Regular cardiac myocyte (primary cell): Measurements from ENCODE around the gene C1orf115. TPM values are rescaled to one million over a fixed set of nuclear protein-coding genes. Genes with fewer than 3 reads are reported as not detected.

Source experiments
- total RNA-seq: library from RNA; depleted of rRNA; stranded (reverse); fragments of >200 nt; gene quantifications from 2 replicates; pipeline ENCODE4 v1.2.3, GENCODE V29; 2014

Gene C1orf115, protein sequence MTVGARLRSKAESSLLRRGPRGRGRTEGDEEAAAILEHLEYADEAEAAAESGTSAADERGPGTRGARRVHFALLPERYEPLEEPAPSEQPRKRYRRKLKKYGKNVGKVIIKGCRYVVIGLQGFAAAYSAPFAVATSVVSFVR
- total RNA-seq = 0.58 and 1.1 TPM in 2 replicates

DNA sequence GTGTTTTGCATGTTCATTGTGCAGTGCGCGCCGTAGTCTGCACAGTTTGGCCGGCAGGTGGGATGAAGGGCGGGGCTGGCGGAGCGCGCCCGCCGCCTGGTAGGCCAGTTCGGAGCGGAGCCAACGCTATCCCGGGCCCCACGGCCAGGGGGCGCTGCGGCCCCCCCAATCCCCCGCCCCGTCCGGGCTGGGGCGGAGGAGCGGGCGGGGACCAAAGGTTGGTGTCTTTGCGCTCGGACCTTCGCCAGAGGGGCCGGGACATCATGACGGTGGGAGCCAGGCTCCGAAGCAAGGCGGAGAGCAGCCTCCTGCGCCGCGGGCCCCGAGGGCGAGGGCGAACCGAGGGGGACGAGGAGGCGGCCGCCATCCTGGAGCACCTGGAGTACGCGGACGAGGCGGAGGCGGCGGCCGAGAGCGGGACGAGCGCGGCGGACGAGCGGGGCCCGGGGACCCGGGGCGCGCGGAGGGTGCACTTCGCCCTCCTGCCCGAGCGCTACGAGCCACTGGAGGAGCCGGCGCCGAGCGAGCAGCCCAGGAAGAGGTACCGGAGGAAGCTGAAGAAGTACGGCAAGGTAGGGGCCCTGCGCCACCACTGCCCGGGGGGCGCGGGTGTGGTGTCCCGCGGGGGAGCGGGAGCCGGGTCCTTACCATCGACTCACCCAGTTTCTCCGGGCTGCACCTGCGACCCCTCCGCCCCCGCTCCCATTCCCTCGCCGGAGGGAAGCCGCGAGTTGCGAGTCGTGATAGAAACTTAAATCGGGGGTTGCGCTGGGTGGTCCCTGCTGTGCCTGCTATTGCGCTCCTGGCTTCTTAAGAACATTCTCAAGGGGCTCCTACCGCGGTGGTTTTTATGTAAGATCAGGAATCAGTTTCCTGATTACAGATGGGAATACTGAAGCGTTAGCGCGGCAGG, at the start of gene C1orf115:
Gene C1orf115, plus strand, starts transcription at position 224 of the 913 bp plus-strand sequence. Its CDS starts 40 bp downstream, at position 264.

DNA sequence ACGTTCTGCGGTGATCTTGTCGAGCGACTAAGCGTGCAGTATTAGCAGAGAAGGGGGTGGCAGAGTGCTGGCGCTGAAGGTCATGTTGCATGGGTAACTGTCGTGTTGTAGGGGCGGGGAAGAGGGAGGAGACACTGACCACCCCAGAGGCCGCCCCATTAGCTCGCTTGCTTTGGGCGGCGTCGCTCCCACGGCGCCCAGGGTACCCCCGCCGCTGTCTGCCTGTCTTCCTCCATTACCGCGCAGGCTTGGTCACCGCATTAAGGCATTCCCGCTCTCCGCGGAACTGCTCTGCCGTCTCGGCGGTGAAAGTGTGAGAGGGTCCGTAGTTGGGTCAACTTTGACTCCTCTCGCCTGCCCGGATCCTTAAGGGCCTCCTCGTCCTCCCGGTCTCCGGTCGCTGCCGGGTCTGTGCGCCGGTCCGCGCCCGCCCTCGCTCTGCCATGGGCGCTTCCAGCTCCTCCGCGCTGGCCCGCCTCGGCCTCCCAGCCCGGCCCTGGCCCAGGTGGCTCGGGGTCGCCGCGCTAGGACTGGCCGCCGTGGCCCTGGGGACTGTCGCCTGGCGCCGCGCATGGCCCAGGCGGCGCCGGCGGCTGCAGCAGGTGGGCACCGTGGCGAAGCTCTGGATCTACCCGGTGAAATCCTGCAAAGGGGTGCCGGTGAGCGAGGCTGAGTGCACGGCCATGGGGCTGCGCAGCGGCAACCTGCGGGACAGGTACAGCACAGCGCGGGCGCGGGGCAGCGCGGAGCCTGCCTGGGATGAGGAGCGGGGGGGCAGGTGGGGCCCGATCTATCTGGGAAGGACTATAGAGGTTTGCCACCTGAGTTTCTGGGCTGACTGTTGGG, 58.1 kb downstream of the C1orf115 start, which contains the start of gene MTARC2:
Gene MTARC2, plus strand, starts transcription at position 234 of the 846 bp plus-strand sequence. Its CDS starts 210 bp downstream, at position 444.

Other genes starting within 250 kb of the C1orf115 start
- gene MARK1, start 162.2 kb upstream of the C1orf115 start, total RNA-seq = 0.77 and 2.5 TPM in 2 replicates
- gene MTARC2, start 58.0 kb downstream of the C1orf115 start, total RNA-seq = 4.8 and 6.2 TPM in 2 replicates
- 1.2 and 4.8 TPM in 2 replicates for gene MTARC1, start 96.5 kb downstream of the C1orf115 start, total RNA-seq
- 9.6 and 18.9 TPM in 2 replicates for gene HLX, start 189.1 kb downstream of the C1orf115 start, total RNA-seq